ENCODE data around the gene SIGLECL1. TPM values are rescaled to one million over a fixed set of nuclear protein-coding genes. Genes with fewer than 3 reads are reported as not detected.

The SIGLECL1 gene
- total RNA-seq, 3 donors from 2014 or later = not detected

GRCh38 chr19:51296336-51297093 lies 45.6 kb downstream of the SIGLECL1 start:
- Mint-ChIP-seq H3K27me3 (ENCODE audit: low read depth) (peaks cover 12% of the 10 kb centered on the region), H3K4me3 (no peak overlapping the region), H3K9me3 (no peaks in the 10 kb centered on the region), H3K36me3 (ENCODE audit: insufficient read depth) (no peaks in the 10 kb centered on the region), H3K4me1 (ENCODE audit: low read depth) (no peaks in the 10 kb centered on the region)
- ATAC-seq (no peak), DNase-seq (no peak)

GRCh38 chr19:51297406-51297805 lies 46.5 kb downstream of the SIGLECL1 start:
- peaks cover 12% of the 10 kb centered on the region for H3K27me3 Mint-ChIP-seq (ENCODE audit: low read depth)
- H3K4me3 Mint-ChIP-seq = no peak overlapping the region
- no peaks in the 10 kb centered on the region for H3K36me3 Mint-ChIP-seq (ENCODE audit: insufficient read depth)
- no peaks in the 10 kb centered on the region for H3K9me3 Mint-ChIP-seq
- ATAC-seq (no peak), DNase-seq (no peak)
- no peaks in the 10 kb centered on the region for H3K4me1 Mint-ChIP-seq (ENCODE audit: low read depth)

GRCh38 chr19:51301266-51301665 lies 50.4 kb downstream of the SIGLECL1 start:
- no peak for DNase-seq
- no peak for ATAC-seq
- Mint-ChIP-seq H3K36me3 (ENCODE audit: insufficient read depth) (no peaks in the 10 kb centered on the region), H3K4me3 (no peak overlapping the region), H3K4me1 (ENCODE audit: low read depth) (no peaks in the 10 kb centered on the region), H3K27me3 (ENCODE audit: low read depth) (peaks cover 7% of the 10 kb centered on the region), H3K9me3 (peaks cover 15% of the 10 kb centered on the region)

- Mint-ChIP-seq H3K9me3 (peaks cover 29% of the 10 kb centered on the region), H3K4me1 (ENCODE audit: low read depth) (no peaks in the 10 kb centered on the region), H3K36me3 (ENCODE audit: insufficient read depth) (no peaks in the 10 kb centered on the region), H3K4me3 (no peak overlapping the region), H3K27me3 (ENCODE audit: low read depth) (peaks cover 23% of the 10 kb centered on the region)
- no peak for ATAC-seq
- no peak for DNase-seq
Observed at GRCh38 chr19:51305479-51305878, 54.6 kb downstream of the SIGLECL1 start.

GRCh38 chr19:51311351-51312257 lies 60.7 kb downstream of the SIGLECL1 start, which contains the start of gene IGLON5:
IGLON5 (plus strand) TSS chr19:51311644; CDS start chr19:51311848, 204 bp downstream.
- no peak for ATAC-seq
- Mint-ChIP-seq H3K27me3 (ENCODE audit: low read depth) (peaks cover 43% of the 10 kb centered on the region), H3K9me3 (peaks cover 17% of the 10 kb centered on the region), H3K4me3 (no peak within 1 kb of the TSS), H3K36me3 (ENCODE audit: insufficient read depth) (no peaks in the 10 kb centered on the region), H3K4me1 (ENCODE audit: low read depth) (peaks cover 2% of the 10 kb centered on the region)
- DNase-seq = no peak

GRCh38 chr19:51316688-51317087 lies 65.8 kb downstream of the SIGLECL1 start:
- no peaks in the 10 kb centered on the region for H3K36me3 Mint-ChIP-seq (ENCODE audit: insufficient read depth)
- H3K4me1 Mint-ChIP-seq (ENCODE audit: low read depth) = peaks cover 2% of the 10 kb centered on the region
- ATAC-seq (no peak), DNase-seq (no peak)
- H3K27me3 Mint-ChIP-seq (ENCODE audit: low read depth) = peaks cover 39% of the 10 kb centered on the region
- no peak overlapping the region for H3K4me3 Mint-ChIP-seq
- H3K9me3 Mint-ChIP-seq = peaks cover 6% of the 10 kb centered on the region

- H3K4me1 Mint-ChIP-seq (ENCODE audit: low read depth) = peaks cover 2% of the 10 kb centered on the region
- DNase-seq (no peak), ATAC-seq (no peak)
- peaks cover 6% of the 10 kb centered on the region for H3K9me3 Mint-ChIP-seq
- peaks cover 37% of the 10 kb centered on the region for H3K27me3 Mint-ChIP-seq (ENCODE audit: low read depth)
- no peak overlapping the region for H3K4me3 Mint-ChIP-seq
- H3K36me3 Mint-ChIP-seq (ENCODE audit: insufficient read depth) = no peaks in the 10 kb centered on the region
Observed at GRCh38 chr19:51317376-51317775, 66.5 kb downstream of the SIGLECL1 start.

- peaks cover 2% of the 10 kb centered on the region for H3K4me1 Mint-ChIP-seq (ENCODE audit: low read depth)
- H3K36me3 Mint-ChIP-seq (ENCODE audit: insufficient read depth) = no peaks in the 10 kb centered on the region
- ATAC-seq = no peak
- peaks cover 38% of the 10 kb centered on the region for H3K27me3 Mint-ChIP-seq (ENCODE audit: low read depth)
- H3K9me3 Mint-ChIP-seq = peaks cover 6% of the 10 kb centered on the region
- DNase-seq = no peak
- no peak overlapping the region for H3K4me3 Mint-ChIP-seq
Observed at GRCh38 chr19:51317968-51318367, 67.1 kb downstream of the SIGLECL1 start.

Other genes with a start within 250 kb of the SIGLECL1 start
- gene KLK8, start 249.5 kb upstream of the SIGLECL1 start, total RNA-seq = not detected
- not detected for gene KLK10, start 231.4 kb upstream of the SIGLECL1 start, total RNA-seq
- under 1 TPM in 1 of 3 donors, not detected in 2; 0.24 TPM for gene KLK11, start 224.5 kb upstream of the SIGLECL1 start, total RNA-seq
- gene KLK12, start 216.1 kb upstream of the SIGLECL1 start, total RNA-seq = not detected
- gene KLK13, start 186.0 kb upstream of the SIGLECL1 start, total RNA-seq = not detected
- gene KLK14, start 168.2 kb upstream of the SIGLECL1 start, total RNA-seq = 1 to 10 TPM in 2 of 3 donors, under 1 TPM in 1; 0.79 to 1.4 (median 1.2) TPM
- gene CTU1, start 142.7 kb upstream of the SIGLECL1 start, total RNA-seq = 10 to 100 TPM; 24.1 to 29.3 (median 27.7) TPM
- under 1 TPM; 0.22 to 0.43 (median 0.37) TPM for gene SIGLEC9, start 126.2 kb upstream of the SIGLECL1 start, total RNA-seq
- under 1 TPM in 1 of 3 donors, not detected in 2; 0.16 TPM for gene SIGLEC7, start 108.8 kb upstream of the SIGLECL1 start, total RNA-seq
- gene CD33, start 26.0 kb upstream of the SIGLECL1 start, total RNA-seq = under 1 TPM; 0.11 to 0.51 (median 0.11) TPM
- under 1 TPM in 1 of 3 donors, not detected in 2; 0.08 TPM for gene IGLON5, start 60.6 kb downstream of the SIGLECL1 start, total RNA-seq
- gene VSIG10L, start 91.1 kb downstream of the SIGLECL1 start, total RNA-seq = 1 to 10 TPM; 1.6 to 2.3 (median 1.8) TPM
- gene ETFB, start 115.3 kb downstream of the SIGLECL1 start, total RNA-seq = 10 to 100 TPM; 65.8 to 74.9 (median 73.3) TPM
- 1 to 10 TPM; 3.8 to 6.4 (median 5.3) TPM for gene CLDND2, start 117.9 kb downstream of the SIGLECL1 start, total RNA-seq
- gene NKG7, start 121.6 kb downstream of the SIGLECL1 start, total RNA-seq = 100 to 1,000 TPM; 146 to 232 (median 153) TPM
- gene LIM2, start 136.9 kb downstream of the SIGLECL1 start, total RNA-seq = under 1 TPM in 2 of 3 donors, not detected in 1; 0.58 to 0.65 TPM
- gene C19orf84, start 139.5 kb downstream of the SIGLECL1 start, total RNA-seq = not detected
- under 1 TPM; 0.43 to 0.63 (median 0.53) TPM for gene SIGLEC10, start 166.6 kb downstream of the SIGLECL1 start, total RNA-seq
- gene SIGLEC8, start 207.4 kb downstream of the SIGLECL1 start, total RNA-seq = not detected
- not detected for gene CEACAM18, start 227.5 kb downstream of the SIGLECL1 start, total RNA-seq

Data from activated T-cell treated with anti-CD3 and anti-CD28 coated beads, Interleukin-2, amount 50 U/mL, for 4 hours (primary cell).